Thyroid gland (tissue), 4 donors: ENCODE data around the gene HAPLN1. TPM values are rescaled to one million over a fixed set of nuclear protein-coding genes. Genes with fewer than 3 reads are reported as not detected.

ENCODE experiments used
- DNase-seq, 2 donors: peaks; one replicate each; pipeline ENCODE4 v3.0.0-alpha.2; 2019
- H3K27ac ChIP-seq, 3 donors: fragments of 200-600 bp; sonication (generic); 1 replicate in 2 of 3; 2 replicates in 1 of 3; pipeline ENCODE4 v1.5.1; 2016 to 2019; ENCODE audit warnings: mild to moderate bottlenecking in 1 of 3, moderate library complexity in 1 of 3
- H3K27me3 ChIP-seq: fragments of 200-600 bp; sonication (generic); one replicate; pipeline ENCODE4 v1.5.1; 2019
- H3K36me3 ChIP-seq, 2 donors: fragments of 200-600 bp; sonication (generic); one replicate each; pipeline ENCODE4 v1.5.1; 2016 to 2019
- H3K4me1 ChIP-seq, 2 donors: fragments of 200-600 bp; sonication (generic); one replicate each; pipeline ENCODE4 v1.5.1; 2017 to 2019
- H3K4me3 ChIP-seq, 3 donors: fragments of 200-600 bp; sonication (generic); replicated peaks in 1 of 3; 1 replicate in 2 of 3; 2 replicates in 1 of 3; pipeline ENCODE4 v1.5.1; 2016; ENCODE audit warnings: mild to moderate bottlenecking in 1 of 3
- H3K9me3 ChIP-seq: fragments of 200-600 bp; sonication (generic); one replicate; pipeline ENCODE4 v1.5.1; 2017
- POLR2A ChIP-seq, 2 donors: fragments of 450-650 bp; IDR thresholded peaks; one replicate each; pipeline ENCODE4 v1.6.1; 2017; ENCODE audit warnings: antibody characterized with exemption in 2 of 2, mild to moderate bottlenecking in 2 of 2, moderate library complexity in 1 of 2
- WGBS, 2 donors: methylation state at CpG; one replicate each; pipeline ENCODE4 v1.1.5; 2017; 5-methylcytosine and 5-hydroxymethylcytosine counted together
- intact Hi-C: fragments of 100-400 bp; cut with DNase I; formaldehyde crosslinking; loops from one replicate; pipeline ENCODE4 v1.15.1; 2023
- total RNA-seq, 4 donors: library from RNA; depleted of rRNA; stranded (reverse); fragments of >200 nt; gene quantifications; one replicate each; pipeline ENCODE4 v1.2.3, GENCODE V29; 2016
- TF ChIP-seq, protein P1 (sequence below), 6 experiments: fragments of 200-600 bp in 3 of 6; fragments of 450-650 bp in 3 of 6; sonication (generic) in 3 of 6; IDR thresholded peaks; one replicate each; pipeline ENCODE4 v1.5.1; 2016 to 2019; ENCODE audit warnings: antibody characterized with exemption in 6 of 6, mild to moderate bottlenecking in 2 of 6, inconsistent platforms in 1 of 6, moderate library complexity in 1 of 6

The HAPLN1 gene
- total RNA-seq, result not detected

DNA sequence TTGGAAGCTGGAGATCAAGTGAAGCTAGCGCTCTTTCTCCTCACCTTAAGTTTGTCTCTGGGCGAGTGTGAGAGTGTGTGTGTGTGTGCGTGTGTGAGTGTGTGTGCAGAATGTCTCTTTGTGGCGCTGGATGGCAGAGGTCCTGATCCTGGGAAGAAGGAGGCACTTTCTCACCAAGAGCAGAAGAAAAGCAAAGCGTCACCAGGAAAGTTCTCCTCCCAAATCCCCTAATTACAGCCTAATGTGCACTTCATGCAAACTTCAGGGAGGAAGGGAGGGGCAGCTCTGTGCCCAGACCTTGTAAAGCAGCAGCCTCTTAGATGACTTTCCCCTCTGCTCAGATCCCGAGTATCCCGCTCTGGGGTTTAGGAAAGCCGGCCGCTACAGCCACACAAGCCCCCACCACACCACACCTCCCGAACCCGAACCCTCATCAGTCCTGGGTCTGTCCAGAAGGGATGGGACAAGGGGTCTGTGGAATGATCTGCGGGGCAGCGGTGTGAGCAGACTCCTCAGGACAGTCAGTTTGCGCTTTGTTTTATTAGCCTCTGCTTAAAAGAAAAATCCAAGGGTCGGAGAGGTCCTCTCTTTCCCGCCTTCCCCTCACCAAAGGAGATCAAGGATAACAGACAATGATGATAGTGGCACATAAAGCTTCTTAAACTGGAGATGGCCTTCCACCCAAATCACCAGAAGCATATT is at the start of gene HAPLN1:
TSS of gene HAPLN1 (minus strand) at position 20 of the 702 bp plus-strand sequence. CDS start 47,332 bp downstream, outside the sequence.
- Histone ChIP-seq H3K4me3 (no peak within 1 kb of the TSS), H3K27me3 (no peaks in the 10 kb centered on the region), H3K4me1 (peaks cover 0 to 11% of the 10 kb centered on the region in 2 donors), H3K27ac (no peak within 1 kb of the TSS), H3K36me3 (no peaks in the 10 kb centered on the region), H3K9me3 (no peaks in the 10 kb centered on the region)
- TF ChIP-seq, protein P1, sequence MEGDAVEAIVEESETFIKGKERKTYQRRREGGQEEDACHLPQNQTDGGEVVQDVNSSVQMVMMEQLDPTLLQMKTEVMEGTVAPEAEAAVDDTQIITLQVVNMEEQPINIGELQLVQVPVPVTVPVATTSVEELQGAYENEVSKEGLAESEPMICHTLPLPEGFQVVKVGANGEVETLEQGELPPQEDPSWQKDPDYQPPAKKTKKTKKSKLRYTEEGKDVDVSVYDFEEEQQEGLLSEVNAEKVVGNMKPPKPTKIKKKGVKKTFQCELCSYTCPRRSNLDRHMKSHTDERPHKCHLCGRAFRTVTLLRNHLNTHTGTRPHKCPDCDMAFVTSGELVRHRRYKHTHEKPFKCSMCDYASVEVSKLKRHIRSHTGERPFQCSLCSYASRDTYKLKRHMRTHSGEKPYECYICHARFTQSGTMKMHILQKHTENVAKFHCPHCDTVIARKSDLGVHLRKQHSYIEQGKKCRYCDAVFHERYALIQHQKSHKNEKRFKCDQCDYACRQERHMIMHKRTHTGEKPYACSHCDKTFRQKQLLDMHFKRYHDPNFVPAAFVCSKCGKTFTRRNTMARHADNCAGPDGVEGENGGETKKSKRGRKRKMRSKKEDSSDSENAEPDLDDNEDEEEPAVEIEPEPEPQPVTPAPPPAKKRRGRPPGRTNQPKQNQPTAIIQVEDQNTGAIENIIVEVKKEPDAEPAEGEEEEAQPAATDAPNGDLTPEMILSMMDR (IDR thresholded peaks at IDR 0.05), result no peak
- no peak for TF ChIP-seq POLR2A (IDR thresholded peaks at IDR 0.05)
- DNase-seq, result no peak
- WGBS, 2 donors, result 21 to 39% methylated on average over 16 of the region's 16 CpGs
- intact Hi-C loops, result no loop called here

DNA sequence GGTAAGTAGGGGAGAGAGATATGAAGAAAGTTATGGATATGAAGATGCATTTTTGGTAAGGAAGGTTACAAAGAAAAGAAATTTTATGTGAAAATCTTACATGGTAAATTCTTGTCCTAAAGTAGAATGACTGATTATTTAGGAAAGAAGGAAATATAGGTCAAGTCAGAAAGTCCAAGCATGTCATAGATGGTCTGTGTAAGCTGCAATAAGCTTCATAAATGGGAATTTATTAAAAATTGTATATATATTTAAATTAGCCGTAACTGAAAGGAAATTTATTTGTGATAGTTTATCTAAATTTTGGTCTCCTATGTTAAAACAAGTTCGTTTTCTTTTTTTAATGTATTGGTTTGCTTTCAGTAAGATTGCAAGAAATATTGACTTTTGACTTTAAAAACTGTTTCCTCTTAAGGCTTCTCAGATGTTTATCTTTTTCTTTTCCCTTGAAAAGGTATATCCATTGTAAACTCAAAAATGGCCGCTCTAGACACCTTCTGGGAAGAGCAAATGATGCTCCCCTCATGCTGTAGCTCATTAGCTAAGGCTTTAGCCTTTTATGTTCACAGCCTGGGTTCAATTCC is 46.8 kb upstream of the HAPLN1 start:
- Histone ChIP-seq H3K27ac (no peak overlapping the region), H3K27me3 (no peaks in the 10 kb centered on the region), H3K4me1 (no peaks in the 10 kb centered on the region), H3K4me3 (no peak overlapping the region), H3K9me3 (no peaks in the 10 kb centered on the region), H3K36me3 (no peaks in the 10 kb centered on the region)
- DNase-seq, result no peak
- 50 to 54% methylated on average over 3 of the region's 3 CpGs for WGBS, 2 donors
- intact Hi-C loops, result no loop called here
- TF ChIP-seq POLR2A (IDR thresholded peaks at IDR 0.05), result no peak
- TF ChIP-seq, protein P1 (IDR thresholded peaks at IDR 0.05), result no peak

DNA sequence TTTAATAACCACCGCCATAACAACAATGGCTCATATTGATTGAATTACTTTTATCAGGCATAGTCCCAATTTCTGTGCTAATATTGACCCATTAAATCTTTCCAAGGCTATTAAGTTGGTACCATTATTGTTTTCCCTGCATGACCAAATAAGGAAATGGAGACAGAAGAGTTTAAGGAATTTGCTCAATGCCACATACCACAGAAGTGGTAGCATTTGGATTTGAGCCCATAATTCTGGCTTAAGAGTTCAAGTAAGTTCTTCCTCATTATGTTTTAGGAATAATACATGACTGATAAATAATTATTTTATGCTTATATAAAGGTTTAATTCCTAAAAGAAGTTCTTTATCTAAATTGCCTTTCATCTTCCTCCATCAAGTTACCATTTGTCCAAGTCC is 43.4 kb upstream of the HAPLN1 start:
- 95% methylated on average over 1 of the region's 1 CpG for WGBS, 2 donors
- no peaks in the 10 kb centered on the region for H3K27me3 ChIP-seq

DNA sequence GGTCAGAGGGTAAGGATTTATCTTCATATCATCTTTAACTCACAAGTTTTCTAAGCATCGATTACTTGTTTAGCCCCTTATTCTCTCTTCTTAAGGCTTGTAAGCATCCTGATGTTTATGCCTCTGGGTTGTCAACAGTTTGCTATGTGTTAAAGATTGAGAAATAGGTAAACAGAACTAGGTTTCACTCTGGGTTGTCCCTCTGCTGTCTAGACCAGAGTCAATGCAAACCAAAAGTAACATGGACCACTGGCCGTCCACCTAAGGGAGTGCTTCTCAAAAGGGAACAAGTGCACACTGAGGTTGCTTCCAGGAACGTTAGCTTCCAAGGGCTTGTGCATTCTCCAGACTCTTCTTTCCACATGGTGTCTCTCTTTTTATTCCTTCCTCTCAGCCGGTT is 39.9 kb upstream of the HAPLN1 start:
- no peak for TF ChIP-seq POLR2A (IDR thresholded peaks at IDR 0.05)
- TF ChIP-seq, protein P1 (IDR thresholded peaks at IDR 0.05), result no peak
- 74 to 77% methylated on average over 4 of the region's 4 CpGs for WGBS, 2 donors

More for the DNA sequence above, 43.4 kb upstream of the HAPLN1 start:
- TF ChIP-seq, protein P1 (IDR thresholded peaks at IDR 0.05), result no peak
- TF ChIP-seq POLR2A (IDR thresholded peaks at IDR 0.05), result no peak
- no peaks in the 10 kb centered on the region for H3K4me1 ChIP-seq
- H3K4me3 ChIP-seq, result no peak overlapping the region
- DNase-seq, result no peak
- intact Hi-C loops, result no loop called here
- H3K9me3 ChIP-seq, result no peaks in the 10 kb centered on the region
- H3K36me3 ChIP-seq, result no peaks in the 10 kb centered on the region
- no peak overlapping the region for H3K27ac ChIP-seq

DNA sequence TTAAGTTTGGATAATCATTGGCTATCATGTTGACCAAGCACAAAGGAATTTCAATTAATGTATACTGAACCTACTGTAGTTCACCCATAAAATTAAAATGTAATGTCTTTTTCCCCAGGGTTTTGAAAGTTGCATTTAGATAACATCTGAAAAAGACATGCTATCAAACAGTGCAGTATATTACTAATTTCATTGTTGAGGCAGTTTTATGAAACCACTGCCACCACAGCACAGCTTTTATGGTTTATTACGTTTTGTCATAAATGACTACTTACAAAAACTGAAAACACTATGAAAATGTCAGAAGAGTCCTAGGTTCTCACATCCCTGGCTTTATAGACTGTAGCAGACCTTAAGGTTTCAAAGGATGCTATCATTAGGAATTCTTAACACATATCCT is 32.0 kb upstream of the HAPLN1 start:
- Histone ChIP-seq H3K36me3 (no peaks in the 10 kb centered on the region), H3K27ac (no peak overlapping the region), H3K27me3 (no peaks in the 10 kb centered on the region), H3K9me3 (no peaks in the 10 kb centered on the region), H3K4me3 (no peak overlapping the region), H3K4me1 (no peaks in the 10 kb centered on the region)
- 90 to 99% methylated on average over 1 of the region's 1 CpG for WGBS, 2 donors
- TF ChIP-seq, protein P1 (IDR thresholded peaks at IDR 0.05), result no peak
- TF ChIP-seq POLR2A (IDR thresholded peaks at IDR 0.05), result no peak
- DNase-seq, result no peak
- intact Hi-C loops, result no loop called here

More for the DNA sequence above, 39.9 kb upstream of the HAPLN1 start:
- Histone ChIP-seq H3K9me3 (no peaks in the 10 kb centered on the region), H3K4me1 (no peaks in the 10 kb centered on the region), H3K27ac (no peak overlapping the region), H3K27me3 (no peaks in the 10 kb centered on the region), H3K36me3 (no peaks in the 10 kb centered on the region), H3K4me3 (no peak overlapping the region)
- intact Hi-C loops, result no loop called here
- DNase-seq, result no peak
